Gastroesophageal sphincter (tissue), 4 donors: ENCODE data around the gene VPS8. TPM values are rescaled to one million over a fixed set of nuclear protein-coding genes. Genes with fewer than 3 reads are reported as not detected.

Experiments
- ATAC-seq: fragments of 150-250 bp; one replicate; pipeline ENCODE4 v1.9.1; 2016; ENCODE audit warnings: mild to moderate bottlenecking, moderate library complexity
- H3K27ac ChIP-seq, 4 donors: fragments of 200-600 bp; sonication (generic) in 3 of 4; 1 replicate in 3 of 4; 2 replicates in 1 of 4; pipeline ENCODE4 v1.5.1; 2016 to 2019
- H3K27me3 ChIP-seq: fragments of 200-600 bp; sonication (generic); one replicate; pipeline ENCODE4 v1.5.1; 2019
- H3K36me3 ChIP-seq, 2 donors: fragments of 200-600 bp; sonication (generic); one replicate each; pipeline ENCODE4 v1.5.1; 2019; ENCODE audit warnings: control low read depth in 1 of 2
- H3K4me1 ChIP-seq, 3 donors: fragments of 200-600 bp; sonication (generic); 1 replicate in 2 of 3; 2 replicates in 1 of 3; pipeline ENCODE4 v1.5.1; 2016 to 2019; ENCODE audit warnings: control low read depth in 2 of 3
- H3K4me3 ChIP-seq, 2 donors: fragments of 200-600 bp; sonication (generic); one replicate each; pipeline ENCODE4 v1.5.1; 2019; ENCODE audit warnings: mild to moderate bottlenecking in 1 of 2, moderate library complexity in 1 of 2
- H3K9me3 ChIP-seq, 3 donors: fragments of 200-600 bp; sonication (generic); one replicate each; pipeline ENCODE4 v1.5.1; 2017 to 2019; ENCODE audit warnings: control low read depth in 2 of 3
- CTCF ChIP-seq, 4 experiments: fragments of 200-600 bp in 2 of 4; fragments of 450-650 bp in 2 of 4; sonication (generic) in 1 of 4; IDR thresholded peaks; one replicate each; pipeline ENCODE4 v1.5.1; 2017 to 2019; ENCODE audit warnings: antibody characterized with exemption in 4 of 4, mild to moderate bottlenecking in 2 of 4, moderate library complexity in 2 of 4
- EP300 ChIP-seq: sonication (generic); formaldehyde crosslinking; IDR thresholded peaks from one replicate; pipeline ENCODE4 v1.6.1; 2017; ENCODE audit warnings: antibody characterized with exemption, mild to moderate bottlenecking
- POLR2A ChIP-seq, 2 donors: fragments of 450-650 bp; IDR thresholded peaks; one replicate each; pipeline ENCODE4 v1.6.1; 2017; ENCODE audit warnings: antibody characterized with exemption in 2 of 2, mild to moderate bottlenecking in 2 of 2, moderate library complexity in 1 of 2
- POLR2AphosphoS5 ChIP-seq: sonication (generic); formaldehyde crosslinking; IDR thresholded peaks from one replicate; pipeline ENCODE4 v1.6.1; 2017; ENCODE audit warnings: antibody characterized with exemption
- WGBS, 2 donors: methylation state at CpG; one replicate each; pipeline ENCODE4 v1.1.5; 2018; ENCODE audit warnings: low coverage in 1 of 2; 5-methylcytosine and 5-hydroxymethylcytosine counted together
- total RNA-seq, 4 donors: library from RNA; depleted of rRNA; stranded (reverse); fragments of >200 nt; gene quantifications; one replicate each; pipeline ENCODE4 v1.1.0, GENCODE V29; 2016

Gene VPS8
- total RNA-seq, 4 donors from 2014 or later, result 27.1 to 72.5 (median 40.8) TPM

DNA sequence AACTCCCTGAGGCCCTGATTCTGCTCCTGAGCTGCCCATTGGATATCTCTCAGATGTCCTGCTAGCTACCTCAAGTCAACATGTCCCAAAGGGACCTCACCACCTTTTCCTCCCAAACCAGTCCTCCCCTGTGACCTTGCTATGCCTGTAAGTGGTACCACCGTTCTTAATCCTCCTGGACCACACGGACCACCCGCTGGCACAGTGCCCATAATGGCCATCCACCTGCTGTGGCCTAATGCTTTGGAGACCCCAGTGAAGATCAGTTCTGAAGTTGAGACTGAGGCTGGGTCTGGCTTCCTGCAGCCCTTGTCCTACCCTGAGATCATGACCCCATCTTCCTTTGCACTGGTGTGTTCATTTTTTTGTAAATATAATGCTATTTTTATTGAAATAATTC, 15.0 kb upstream of the VPS8 start:
- ATAC-seq, result no peak
- Histone ChIP-seq H3K4me3 (no peak overlapping the region), H3K36me3 (no peaks in the 10 kb centered on the region), H3K9me3 (peaks cover 0 to 5% (median 0%) of the 10 kb centered on the region in 3 donors), H3K4me1 (no peaks in the 10 kb centered on the region), H3K27ac (no peak overlapping the region), H3K27me3 (peaks cover 26% of the 10 kb centered on the region)
- TF ChIP-seq POLR2A (IDR thresholded peaks at IDR 0.05) (no peak), EP300 (no peak), CTCF (IDR thresholded peaks at IDR 0.05) (no peak), POLR2AphosphoS5 (no peak)
- WGBS, 2 donors, result 85% methylated on average over 3 of the region's 3 CpGs; no CpG with 5 or more reads in 1 of the 2 donors

GRCh38 chr3:184798120-184798519, 13.8 kb upstream of the VPS8 start:
- no peak overlapping the region for H3K4me3 ChIP-seq
- no peak overlapping the region for H3K27ac ChIP-seq
- 63 to 85% methylated on average over 2 of the region's 3 CpGs for WGBS, 2 donors
- ATAC-seq, result no peak
- peaks cover 26% of the 10 kb centered on the region for H3K27me3 ChIP-seq
- H3K36me3 ChIP-seq, result no peaks in the 10 kb centered on the region
- peaks cover 0 to 5% (median 0%) of the 10 kb centered on the region in 3 donors for H3K9me3 ChIP-seq
- no peaks in the 10 kb centered on the region for H3K4me1 ChIP-seq
- no peak for TF ChIP-seq CTCF (IDR thresholded peaks at IDR 0.05)
- TF ChIP-seq POLR2A (IDR thresholded peaks at IDR 0.05), result no peak
- TF ChIP-seq POLR2AphosphoS5, result no peak

GRCh38 chr3:184800349-184800930, 11.5 kb upstream of the VPS8 start:
- Histone ChIP-seq H3K36me3 (no peaks in the 10 kb centered on the region), H3K4me3 (no peak overlapping the region), H3K27ac (no peak overlapping the region), H3K4me1 (no peaks in the 10 kb centered on the region), H3K27me3 (peaks cover 26% of the 10 kb centered on the region), H3K9me3 (peaks cover 0 to 5% (median 0%) of the 10 kb centered on the region in 3 donors)
- TF ChIP-seq EP300 (no peak), CTCF (IDR thresholded peaks at IDR 0.05) (no peak), POLR2A (IDR thresholded peaks at IDR 0.05) (no peak), POLR2AphosphoS5 (no peak)
- WGBS, 2 donors, result 82 to 89% methylated on average over 4 to 5 of the region's 6 CpGs
- no peak for ATAC-seq

DNA sequence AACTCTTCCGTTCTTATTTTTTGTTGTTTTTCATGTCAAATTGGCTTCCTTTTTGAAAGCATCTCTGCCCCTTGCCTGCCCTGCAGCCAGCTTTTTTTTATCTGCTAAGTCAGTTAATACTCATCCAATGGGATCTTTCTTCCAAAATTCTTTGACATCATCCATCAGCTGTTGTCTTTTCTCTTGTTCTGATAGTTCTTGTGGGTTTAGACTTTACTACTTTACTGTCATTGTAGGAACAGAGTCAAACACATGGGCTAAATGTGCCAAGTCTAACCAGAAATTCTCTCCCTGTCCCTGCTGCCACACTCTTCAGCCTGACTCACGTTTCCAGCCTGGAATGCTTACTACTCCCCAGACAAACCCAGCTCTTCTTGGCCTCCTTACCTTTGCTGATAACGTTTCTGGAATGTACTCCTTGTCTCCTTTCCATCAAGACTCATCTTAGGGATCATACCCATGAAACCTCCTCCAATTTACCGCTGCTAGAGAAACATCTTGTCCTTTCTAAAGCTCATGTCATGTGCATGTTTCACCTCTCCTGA, 10.7 kb upstream of the VPS8 start:
- no peaks in the 10 kb centered on the region for H3K36me3 ChIP-seq
- no peaks in the 10 kb centered on the region for H3K4me1 ChIP-seq
- TF ChIP-seq EP300 (no peak), POLR2A (IDR thresholded peaks at IDR 0.05) (no peak), CTCF (IDR thresholded peaks at IDR 0.05) (no peak), POLR2AphosphoS5 (no peak)
- no peak for ATAC-seq
- no peak overlapping the region for H3K4me3 ChIP-seq
- H3K27ac ChIP-seq, result no peak overlapping the region
- peaks cover 26% of the 10 kb centered on the region for H3K27me3 ChIP-seq
- WGBS, 2 donors, result 37 to 46% methylated on average over 3 to 4 of the region's 4 CpGs
- peaks cover 0 to 5% (median 0%) of the 10 kb centered on the region in 3 donors for H3K9me3 ChIP-seq

DNA sequence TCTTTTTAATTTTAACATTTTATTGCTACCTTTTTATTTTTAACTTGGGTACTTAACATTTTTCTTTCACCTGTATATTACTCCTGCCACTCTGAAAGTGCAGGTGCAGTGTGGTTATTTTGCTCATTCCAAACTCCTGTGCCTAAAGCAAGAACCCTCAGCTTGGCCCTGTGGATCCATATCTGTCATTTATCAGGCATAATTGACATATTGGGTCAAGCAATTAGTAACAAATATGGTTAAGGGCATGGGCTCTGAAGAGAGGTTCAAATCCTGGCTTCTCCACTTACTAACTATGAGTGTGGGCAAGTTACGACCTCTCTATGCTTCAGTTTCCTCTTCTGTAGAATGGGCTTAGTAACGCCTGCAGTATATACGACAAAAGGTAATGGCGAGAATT, 9.8 kb upstream of the VPS8 start:
- no peaks in the 10 kb centered on the region for H3K4me1 ChIP-seq
- H3K27ac ChIP-seq, result no peak overlapping the region
- no peak overlapping the region for H3K4me3 ChIP-seq
- H3K36me3 ChIP-seq, result no peaks in the 10 kb centered on the region
- no peak for ATAC-seq
- H3K27me3 ChIP-seq, result peaks cover 26% of the 10 kb centered on the region
- TF ChIP-seq POLR2AphosphoS5 (no peak), POLR2A (IDR thresholded peaks at IDR 0.05) (no peak), CTCF (IDR thresholded peaks at IDR 0.05) (no peak), EP300 (no peak)
- WGBS, 2 donors, result 97% methylated on average over 4 of the region's 4 CpGs
- peaks cover 0 to 5% (median 0%) of the 10 kb centered on the region in 3 donors for H3K9me3 ChIP-seq
